Heart left ventricle (tissue), 13 donors: ENCODE data around the gene CHST11.

Experiments
- CTCF ChIP-seq, 12 donors: fragments of 200-600 bp; sonication (generic) in 4 of 12; IDR thresholded peaks; one replicate each; pipeline versions ENCODE4 v1.5.0 to v1.8.0; 2018 to 2022; ENCODE audit warnings: antibody characterized with exemption in 12 of 12, mild to moderate bottlenecking in 5 of 12
- POLR2A ChIP-seq, 2 donors: fragments of 450-650 bp; IDR thresholded peaks; one replicate each; pipeline ENCODE4 v1.6.1; 2017; ENCODE audit warnings: antibody characterized with exemption in 2 of 2, mild to moderate bottlenecking in 2 of 2, moderate library complexity in 2 of 2
- donor health status: ischemic (EF 13 %, LVEDD 7.1; RV severe dilation, severe dysfunction).
- donor health status: DM: no; HTN: yes; CAD: no.
- donor health status: DM: no; HTN: no; CAD: no.
- donor health status: ischemic (EF 25% LVEDD 6.9; RV normal size, moderate dysfunction).
- donor health status: ischemic (EF 25% LVEDD 5.7; RV mildly dilated, moderate dysfunction).
- donor health status: ischemic (EF 35%, LVEDD 5.7; RV mildly dilated, moderate dysfunction).
- donor health status: nonischemic (EF 11% LVEDD 7.7; RV severe dilation, severe dysfunction).
- donor health status: DM: yes; HTN: yes; CAD: no.
- donor health status: PGD.
- donor health status: ischemic (EF 29% LVEDD 5.4; RV normal size, mild dysfunction).
- donor health status: nonischemic (EF 23%, LVEDD 6.1; RV moderate dilation, normal function).

- TF ChIP-seq POLR2A (IDR thresholded peaks at IDR 0.05) (no peak), CTCF (IDR thresholded peaks at IDR 0.05) (no peak)
Observed at GRCh38 chr12:104516821-104517220, 60.1 kb downstream of the CHST11 start.
